MCF 10A (cell line): ENCODE results near the gene UBXN11. TPM values are rescaled to one million over a fixed set of nuclear protein-coding genes. Genes with fewer than 3 reads are reported as not detected.

Experiments
- BruUV-seq: library from RNA; stranded (reverse); fragments of 400-500 nt; replicated peaks from 2 replicates; lab custom pipeline; 2021; lab: Mats Ljungman, UMichigan
- CTCF ChIA-PET: fragments of 300-600 bp; sonication (Branson Sonifier 250); formaldehyde crosslinking; extraction: SDS; loops from one replicate; lab custom pipeline; 2021; ENCODE audit warnings: antibody characterized with exemption, inconsistent platforms; lab: Yijun Ruan, JAX
- POLR2A ChIA-PET: fragments of 300-600, 350-650 bp; sonication (Branson Sonifier 250); formaldehyde crosslinking; extraction: SDS; loops from one replicate; lab custom pipeline; 2020; ENCODE audit warnings: antibody characterized with exemption, inconsistent platforms; lab: Yijun Ruan, JAX
- DNase-seq: peaks from one replicate; pipeline ENCODE4 v3.0.0-alpha.2; 2018; ENCODE audit not compliant: unreplicated experiment
- H3K27ac Mint-ChIP-seq: one replicate; pipeline ENCODE4 v1.8.0; 2022; ENCODE audit warnings: mild to moderate bottlenecking, low read depth, mixed read lengths; ENCODE audit not compliant: unreplicated experiment
- H3K27me3 Mint-ChIP-seq: one replicate; pipeline ENCODE4 v1.8.0; 2022; ENCODE audit warnings: mixed read lengths; ENCODE audit not compliant: insufficient read depth, unreplicated experiment
- H3K36me3 Mint-ChIP-seq: one replicate; pipeline ENCODE4 v1.8.0; 2022; ENCODE audit warnings: mild to moderate bottlenecking, moderate library complexity, mixed read lengths; ENCODE audit not compliant: insufficient read depth, unreplicated experiment
- H3K4me1 Mint-ChIP-seq: one replicate; pipeline ENCODE4 v1.8.0; 2022; ENCODE audit warnings: mixed read lengths; ENCODE audit not compliant: insufficient read depth, unreplicated experiment
- H3K4me3 Mint-ChIP-seq: one replicate; pipeline ENCODE4 v1.8.0; 2022; ENCODE audit warnings: mild to moderate bottlenecking, moderate library complexity, mixed read lengths; ENCODE audit not compliant: unreplicated experiment
- H3K9me3 Mint-ChIP-seq: one replicate; pipeline ENCODE4 v1.8.0; 2022; ENCODE audit warnings: mixed read lengths; ENCODE audit not compliant: unreplicated experiment
- CTCF ChIP-seq: fragments of 200-600 bp; IDR thresholded peaks from one replicate; pipeline ENCODE4 v1.8.0; 2022; ENCODE audit warnings: antibody characterized with exemption, mild to moderate bottlenecking; ENCODE audit not compliant: unreplicated experiment
- intact Hi-C: fragments of 100-400 bp; cut with micrococcal nuclease; formaldehyde crosslinking; loops from 2 replicates; pipeline ENCODE4 v1.14.1; 2022
- total RNA-seq: library from RNA; stranded (reverse); gene quantifications from 2 replicates; pipeline ENCODE4 v1.2.3, GENCODE V29; 2022

The UBXN11 gene
- total RNA-seq, 1 experiment from 2014 or later, result 17.7 TPM

- POLR2A ChIA-PET, result no interaction called here
- Mint-ChIP-seq H3K4me1 (no peaks in the 10 kb centered on the region), H3K27me3 (no peaks in the 10 kb centered on the region), H3K9me3 (no peaks in the 10 kb centered on the region), H3K27ac (no peak overlapping the region), H3K36me3 (peaks cover 66% of the 10 kb centered on the region), H3K4me3 (no peak overlapping the region)
- intact Hi-C loops, result no loop called here
- no peak for DNase-seq
- BruUV-seq, result no TSS peak
- TF ChIP-seq CTCF, result no peak
- CTCF ChIA-PET, result interaction anchor here (1.0 kb wide), 1 partner anchor 16 kb away, joined by 4 read pairs; no protein-coding TSS in a partner anchor
These were observed 47.4 kb downstream of the UBXN11 start for GRCh38 chr1:26259005-26259404.

- CTCF ChIA-PET, result interaction anchor here (0.7 kb wide), 1 partner anchor 23 kb away, joined by 3 read pairs; the partner anchor contains the start of gene CEP85
- H3K4me3 Mint-ChIP-seq, result no peak overlapping the region
- no TSS peak for BruUV-seq
- no peaks in the 10 kb centered on the region for H3K9me3 Mint-ChIP-seq
- H3K36me3 Mint-ChIP-seq, result peaks cover 70% of the 10 kb centered on the region
- H3K27me3 Mint-ChIP-seq, result no peaks in the 10 kb centered on the region
- no peak for DNase-seq
- POLR2A ChIA-PET, result interaction anchor here (1.0 to 1.2 kb wide), 2 partner anchors 16 to 22 kb away, joined by 3 read pairs; no protein-coding TSS in a partner anchor
- intact Hi-C loops, result no loop called here
- H3K27ac Mint-ChIP-seq, result no peak overlapping the region
- no peaks in the 10 kb centered on the region for H3K4me1 Mint-ChIP-seq
- no peak for TF ChIP-seq CTCF
These were observed 49.2 kb downstream of the UBXN11 start for GRCh38 chr1:26257222-26257621.

DNA sequence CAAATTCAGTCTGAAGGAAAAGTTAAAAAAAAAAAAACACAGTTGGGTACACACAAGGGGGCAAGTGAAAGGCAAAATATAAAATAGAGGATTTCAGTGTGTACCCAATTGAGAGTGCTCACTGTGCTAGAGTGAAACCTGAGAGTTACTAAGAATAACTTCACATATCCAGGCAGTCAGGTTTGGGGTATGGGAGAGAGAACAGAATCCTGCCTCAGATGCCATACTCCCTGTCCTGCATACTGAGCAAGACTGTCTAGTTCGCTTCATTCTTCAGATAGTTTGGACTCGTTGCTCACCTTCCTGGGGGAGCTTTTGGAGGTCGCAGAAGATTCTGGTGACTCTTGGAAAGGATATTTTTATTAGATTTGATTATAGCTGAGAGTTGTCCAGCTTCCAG is 52.0 kb downstream of the UBXN11 start:
- no peak overlapping the region for H3K4me3 Mint-ChIP-seq
- no peak overlapping the region for H3K27ac Mint-ChIP-seq
- H3K27me3 Mint-ChIP-seq, result no peaks in the 10 kb centered on the region
- intact Hi-C loops, result no loop called here
- no peaks in the 10 kb centered on the region for H3K4me1 Mint-ChIP-seq
- CTCF ChIA-PET, result interaction anchor here (0.6 to 1.3 kb wide), 2 partner anchors 21 to 31 kb away, joined by 3 to 5 read pairs; partner anchors contain the start of gene CEP85
- no peaks in the 10 kb centered on the region for H3K9me3 Mint-ChIP-seq
- BruUV-seq, result no TSS peak
- no peak for DNase-seq
- TF ChIP-seq CTCF, result no peak
- POLR2A ChIA-PET, result interaction anchor here (0.9 kb wide), 1 partner anchor 21 kb away, joined by 3 read pairs; no protein-coding TSS in a partner anchor
- H3K36me3 Mint-ChIP-seq, result peaks cover 63% of the 10 kb centered on the region

DNA sequence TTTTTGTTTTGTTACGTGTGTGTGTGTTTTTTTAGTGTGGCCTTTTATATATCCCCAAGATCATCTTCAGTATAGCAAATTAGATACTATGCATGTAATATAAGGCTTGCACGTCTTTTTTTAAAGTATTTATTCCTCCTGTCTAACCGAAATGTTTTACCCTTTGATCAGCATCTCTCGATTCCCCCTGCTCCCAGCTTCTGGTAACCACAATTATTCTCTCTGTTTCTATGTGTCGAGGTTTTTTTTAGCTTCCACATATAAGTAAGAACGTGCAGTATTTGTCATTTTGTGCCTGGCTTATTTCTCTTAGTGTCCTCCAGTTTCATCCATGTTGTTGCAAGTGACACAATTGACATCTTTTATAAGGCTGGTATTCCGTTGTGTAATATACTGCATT is 53.7 kb downstream of the UBXN11 start:
- BruUV-seq, result no TSS peak
- Mint-ChIP-seq H3K9me3 (no peaks in the 10 kb centered on the region), H3K4me3 (no peak overlapping the region), H3K4me1 (no peaks in the 10 kb centered on the region), H3K36me3 (peaks cover 57% of the 10 kb centered on the region), H3K27me3 (no peaks in the 10 kb centered on the region), H3K27ac (no peak overlapping the region)
- ChIA-PET CTCF (interaction anchor here (1.8 kb wide), 1 partner anchor 19 kb away, joined by 7 read pairs; the partner anchor contains the start of gene CEP85), POLR2A (no interaction called here)
- DNase-seq, result no peak
- TF ChIP-seq CTCF, result no peak
- intact Hi-C loops, result no loop called here
